Sciatic nerve (tissue), 2 donors: ENCODE measurements around the gene HOXB9. TPM values are rescaled to one million over a fixed set of nuclear protein-coding genes. Genes with fewer than 3 reads are reported as not detected.

Experiments used
- ATAC-seq: fragments of 200-7000 bp; cut with Tn5 transposase; one replicate; pipeline ENCODE4 v1.9.1; 2020; ENCODE audit warnings: mild to moderate bottlenecking, moderate library complexity
- DNase-seq: peaks from one replicate; pipeline ENCODE4 v3.0.0-alpha.2; 2020; ENCODE audit warnings: low spot score
- intact Hi-C: fragments of 100-400 bp; cut with DNase I; formaldehyde crosslinking; loops from one replicate; pipeline ENCODE4 v1.14.2; 2022
- total RNA-seq: library from RNA; stranded (reverse); fragmentation: NEBNext Ultra II Directional; extraction: Animal tissue kit (Norgen Biotek cat#: 25700); gene quantifications from one replicate; pipeline ENCODE4 v1.2.1, GENCODE V29; 2021
- donor health status: DM: no; HTN: no; CAD: no.
- donor health status: DM: no; HTN: no; CAD: no.

Gene HOXB9
- total RNA-seq, 1 donor from 2014 or later = 0.18 TPM

DNA sequence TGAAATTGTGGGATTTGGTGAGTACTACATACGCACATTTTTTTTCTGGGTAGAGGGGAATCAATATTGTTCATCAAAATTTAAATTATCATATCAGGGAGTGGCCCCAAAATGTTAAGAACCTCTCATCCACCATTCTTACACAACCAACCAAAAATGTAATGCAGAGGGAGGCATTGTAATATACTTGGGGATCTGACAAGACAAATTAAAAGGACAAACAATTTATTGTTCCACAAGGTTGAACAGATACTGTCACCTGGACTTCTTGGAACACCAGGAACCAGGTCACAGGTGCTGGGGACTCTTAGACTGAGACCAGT lies 14.7 kb upstream of the HOXB9 start:
- no peak for ATAC-seq
- DNase-seq = no peak
- intact Hi-C loops = no loop called here

DNA sequence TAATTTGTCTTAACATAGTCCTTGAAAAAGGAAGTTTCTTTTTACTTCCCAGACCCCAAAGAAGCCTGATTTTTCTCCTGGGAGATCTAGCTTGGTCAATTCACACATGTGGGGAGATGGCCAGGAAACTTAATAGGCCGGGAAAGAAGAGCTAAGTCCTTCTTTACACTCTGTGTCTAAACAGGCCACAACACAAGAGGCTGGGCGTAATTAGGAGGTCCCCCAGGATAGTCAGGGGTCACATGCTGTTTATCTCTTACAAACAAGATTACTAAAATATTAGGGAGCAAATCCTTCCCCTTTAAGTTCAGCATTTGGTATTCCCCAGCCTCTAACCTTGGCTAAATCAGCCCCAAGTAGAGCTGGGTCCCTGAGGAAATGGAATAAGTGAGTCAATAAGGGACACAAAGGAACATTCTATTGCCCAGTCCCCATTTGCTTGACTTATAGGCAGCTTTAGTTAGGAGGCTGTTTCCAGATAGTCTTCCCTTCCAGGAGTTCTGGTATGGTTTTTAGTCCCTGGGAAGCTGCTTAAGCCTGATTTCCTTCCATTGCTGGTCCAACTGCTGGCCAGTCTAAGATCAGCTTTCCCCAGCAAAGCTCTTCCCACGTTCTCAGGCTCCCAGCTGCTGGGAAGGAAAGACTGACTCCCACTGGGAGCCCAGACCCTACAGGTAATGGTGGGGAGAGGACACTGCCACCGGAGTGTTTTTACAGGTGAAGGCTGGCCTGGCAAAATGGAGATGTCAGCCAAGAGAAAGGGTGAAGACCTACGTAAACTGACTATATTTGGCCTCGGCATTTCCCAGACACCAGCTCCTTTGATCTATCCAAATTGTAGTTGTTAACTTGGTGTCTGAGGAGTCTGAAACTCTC lies 14.1 kb upstream of the HOXB9 start:
- DNase-seq (no peak), ATAC-seq (no peak)
- intact Hi-C loops = no loop called here

DNA sequence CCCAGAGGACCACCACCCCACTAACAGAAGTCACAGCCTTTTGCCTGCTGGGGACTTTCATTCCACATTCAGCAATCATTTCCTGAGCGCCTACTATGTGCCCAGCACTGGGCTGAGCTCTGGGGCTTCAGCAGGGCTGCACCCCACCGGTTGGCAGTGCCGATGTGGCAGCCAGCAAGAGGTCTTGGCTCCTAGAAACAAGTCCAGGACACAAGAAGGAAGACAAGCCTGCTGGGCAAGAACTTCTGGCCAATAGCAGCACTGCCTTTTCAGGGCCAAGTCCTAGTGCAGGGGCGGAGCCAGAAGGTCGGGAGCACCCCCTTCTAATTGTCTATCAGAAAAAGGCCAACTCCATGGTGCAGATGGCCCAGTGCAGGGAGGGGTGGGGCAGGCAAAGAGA lies 13.0 kb upstream of the HOXB9 start:
- DNase-seq (no peak), ATAC-seq (no peak)
- intact Hi-C loops = no loop called here

GRCh38 chr17:48637323-48638260 lies 11.4 kb upstream of the HOXB9 start:
- ATAC-seq = no peak
- DNase-seq = no peak
- intact Hi-C loops = no loop called here

- peak; percentile 60 for ATAC-seq
- intact Hi-C loops = no loop called here
- DNase-seq = peak; percentile 82
These were observed 10.2 kb upstream of the HOXB9 start for GRCh38 chr17:48636177-48637018.

DNA sequence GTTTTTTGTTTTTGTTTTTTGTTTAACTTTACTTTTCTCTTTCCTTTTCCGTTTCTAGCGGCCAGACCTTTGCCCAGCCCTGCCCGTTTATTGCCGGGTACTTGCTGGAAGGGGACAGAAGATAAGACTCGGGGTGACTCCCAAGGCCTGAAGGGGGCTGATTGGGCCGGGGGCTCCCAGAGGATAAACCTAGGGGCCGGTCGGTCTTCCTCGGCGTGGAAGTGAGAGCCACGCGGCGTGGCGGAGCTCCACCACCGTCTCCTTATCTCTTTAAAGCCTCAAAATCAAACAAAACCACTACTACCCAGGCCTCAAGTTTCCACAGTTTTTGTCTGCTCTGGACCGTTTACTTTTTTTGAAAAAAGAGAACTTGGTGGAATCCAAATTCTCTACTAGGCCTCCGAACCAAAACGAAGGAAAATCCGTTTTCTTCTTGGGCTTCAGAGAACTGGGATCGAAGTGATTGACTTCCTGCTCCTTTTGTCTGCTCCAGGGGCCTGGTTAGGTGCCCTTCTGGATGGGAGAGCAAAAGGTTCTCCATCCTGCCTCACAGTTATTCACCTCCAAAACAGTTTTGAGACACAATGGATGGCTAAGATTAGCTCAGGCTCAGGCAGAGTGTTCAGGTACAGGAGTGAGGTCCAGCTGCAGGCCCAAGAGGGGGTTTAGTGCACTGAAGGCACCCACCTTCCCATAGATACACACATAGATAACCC lies 8.5 kb upstream of the HOXB9 start:
- ATAC-seq (no peak), DNase-seq (peak; percentile 44)
- intact Hi-C loops = no loop called here

DNA sequence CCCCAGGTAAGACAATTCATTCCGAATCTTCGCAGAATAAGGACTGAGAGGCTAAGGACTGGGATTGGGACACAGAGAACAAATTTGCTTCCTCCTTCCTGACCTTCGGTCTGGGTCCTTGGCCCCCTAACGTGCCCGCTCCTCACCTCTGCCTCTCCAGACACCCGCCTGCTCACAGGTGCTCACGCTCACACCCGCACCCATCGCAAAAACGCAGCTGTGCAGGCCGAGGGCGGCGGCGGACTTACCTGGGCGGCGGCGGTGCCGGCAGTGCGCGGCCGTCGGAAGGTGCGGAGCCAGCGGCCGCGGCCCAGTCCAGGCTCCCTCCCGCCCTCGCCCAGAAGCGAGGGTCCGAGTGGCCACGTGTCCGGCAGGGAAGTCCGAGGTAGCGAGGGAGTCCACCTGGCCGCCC lies 7.1 kb upstream of the HOXB9 start:
- intact Hi-C loops = no loop called here
- ATAC-seq (no peak), DNase-seq (peak; percentile 46)

- intact Hi-C loops = no loop called here
- peak; percentile 4 for DNase-seq
- no peak for ATAC-seq
These were observed 6.6 kb upstream of the HOXB9 start for GRCh38 chr17:48632579-48633265.

DNA sequence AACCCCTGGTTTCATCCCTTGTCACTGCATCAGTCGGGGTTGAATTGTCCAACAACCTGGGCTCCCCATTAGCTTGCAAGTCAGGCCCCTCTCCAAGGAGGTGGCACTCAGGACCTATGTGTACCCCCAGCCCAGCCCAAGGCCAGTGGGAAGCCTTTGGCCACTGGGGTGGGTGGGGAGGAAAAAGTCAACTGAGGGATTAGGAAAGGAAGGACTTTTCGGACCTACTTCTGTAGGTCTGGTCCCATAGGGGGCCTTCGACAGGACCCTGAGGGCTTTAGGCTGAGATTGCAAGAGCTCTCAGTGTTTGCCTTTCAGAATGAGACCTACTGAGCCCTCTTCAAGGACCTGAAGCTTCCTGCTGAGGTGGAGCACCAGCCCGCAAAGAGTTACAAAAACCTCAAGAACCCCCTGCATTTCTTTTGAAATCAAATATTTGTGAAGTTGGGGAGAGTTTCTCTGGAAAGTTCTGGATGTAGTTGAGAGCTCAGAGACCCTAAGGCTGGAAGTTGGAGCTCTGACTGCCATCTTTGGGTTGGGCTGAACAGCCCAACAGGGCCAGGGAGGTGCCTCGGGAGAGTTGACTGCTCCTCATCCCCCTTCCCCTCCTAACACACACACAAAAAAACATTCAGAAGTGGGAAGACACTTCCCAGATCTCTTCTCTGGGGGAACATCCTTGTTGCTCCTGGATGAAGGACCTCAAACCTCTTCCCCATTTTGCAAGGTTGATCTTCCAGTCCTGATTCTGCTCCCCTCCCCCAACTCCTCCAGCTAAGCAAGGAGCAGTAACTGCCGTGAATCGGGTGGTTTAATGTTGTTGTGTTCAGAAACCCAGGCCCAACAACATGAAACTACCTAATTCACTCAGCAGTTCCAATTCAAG lies 5.8 kb upstream of the HOXB9 start:
- no peak for ATAC-seq
- peak; percentile 17 for DNase-seq
- intact Hi-C loops = no loop called here

DNA sequence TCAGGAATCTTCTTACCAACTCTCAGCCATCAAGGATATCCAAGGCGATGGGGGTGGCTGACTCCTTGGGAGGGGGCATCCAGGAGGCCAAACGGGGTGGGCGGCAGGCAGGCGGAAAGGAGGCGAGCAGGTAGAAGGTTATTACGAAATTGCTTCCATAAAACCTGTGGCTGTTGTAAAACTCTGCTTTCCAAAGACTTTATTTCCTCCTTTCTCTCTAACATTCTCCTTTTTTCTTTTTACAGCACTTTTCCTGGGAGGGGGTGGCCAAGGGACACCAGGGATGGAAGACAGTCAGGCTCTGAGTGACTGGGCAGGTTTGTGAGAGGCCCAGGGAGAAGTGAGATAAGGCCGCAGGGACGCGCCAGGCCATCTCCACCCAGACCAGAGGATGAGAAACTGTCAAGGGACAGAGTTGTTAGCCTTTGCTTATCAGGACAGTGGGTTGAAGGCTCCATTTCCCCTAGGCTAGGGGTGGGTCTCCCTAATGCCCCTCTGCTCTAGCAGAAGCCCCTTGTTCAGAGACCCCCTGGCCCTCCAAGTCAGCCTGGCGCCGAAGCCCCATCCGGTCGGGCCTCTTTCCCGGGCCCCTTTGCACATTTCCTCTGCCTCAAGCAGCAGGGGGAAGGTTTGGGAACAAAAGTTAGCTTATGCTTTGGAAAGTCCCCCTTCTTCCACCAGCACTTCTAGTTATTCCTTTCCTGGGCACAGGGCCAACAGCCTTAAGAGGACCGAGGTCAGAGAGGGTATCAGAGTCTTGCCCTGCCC lies 5.0 kb upstream of the HOXB9 start:
- ATAC-seq = no peak
- peak; percentile 48 for DNase-seq
- intact Hi-C loops = no loop called here

DNA sequence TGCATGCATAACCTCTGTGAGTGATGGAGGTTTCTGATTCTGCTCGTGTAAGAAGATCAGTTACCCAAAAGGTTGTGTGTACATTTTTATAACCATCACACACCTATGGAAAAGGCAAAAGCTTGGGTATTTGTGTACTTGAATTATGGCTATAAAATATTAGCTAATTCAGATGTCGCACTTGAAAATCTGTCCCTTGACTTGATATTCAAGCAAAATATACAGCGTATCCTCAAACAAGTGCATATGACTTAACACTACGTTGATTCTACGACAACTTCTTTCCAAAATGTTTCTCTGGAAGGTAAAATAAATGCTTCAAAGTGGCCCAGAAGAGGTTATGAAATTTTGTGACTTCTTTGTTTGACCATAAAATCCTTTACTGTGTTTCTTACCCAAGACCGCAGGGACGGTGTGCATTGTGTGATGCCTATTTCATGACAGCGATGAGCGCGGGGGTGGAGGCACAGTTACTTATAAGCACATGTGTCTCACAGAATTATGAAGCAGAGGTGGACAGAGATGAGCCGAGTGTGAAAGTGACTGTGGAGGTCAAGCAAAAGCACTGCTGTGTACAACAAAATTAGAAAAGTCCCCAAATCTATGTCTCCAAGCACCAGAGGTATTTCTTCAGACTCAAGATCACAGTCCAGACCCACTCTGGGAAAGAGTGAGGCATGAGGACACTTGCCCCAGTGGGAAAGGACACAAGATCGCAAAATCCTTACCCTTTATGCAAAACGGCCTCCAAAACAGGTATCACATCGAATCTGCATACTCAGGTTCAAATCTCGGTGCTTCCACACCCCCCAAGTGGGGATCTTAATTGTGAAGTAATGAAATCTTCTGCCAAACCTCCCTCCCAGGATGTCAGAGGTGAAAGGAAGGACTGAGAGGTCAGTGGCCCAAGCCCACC lies 4.1 kb upstream of the HOXB9 start:
- DNase-seq (peak; percentile 19), ATAC-seq (no peak)
- intact Hi-C loops = no loop called here

DNA sequence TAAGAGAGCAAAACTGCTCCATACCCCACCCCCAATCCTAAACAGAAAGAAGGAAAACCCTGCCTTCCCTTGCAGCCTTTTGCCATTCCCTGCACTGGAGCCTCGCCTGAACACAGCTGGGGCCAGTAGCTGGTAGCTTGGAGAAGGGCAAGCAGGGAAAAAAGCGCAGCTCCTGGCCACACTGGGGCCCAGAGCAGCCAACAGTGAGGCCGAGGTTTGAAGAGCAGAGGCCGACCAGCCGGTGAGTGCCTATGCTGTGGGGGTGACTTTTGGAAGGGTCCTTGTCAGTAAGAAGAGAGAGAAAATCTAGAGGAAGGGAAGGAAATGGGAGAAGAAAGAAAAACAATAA lies 3.2 kb upstream of the HOXB9 start:
- no peak for ATAC-seq
- intact Hi-C loops = no loop called here
- DNase-seq = no peak

- DNase-seq = peak; percentile 39
- intact Hi-C loops = no loop called here
These were observed 2.7 kb upstream of the HOXB9 start for GRCh38 chr17:48628649-48629410.

GRCh38 chr17:48627623-48628521 lies 1.7 kb upstream of the HOXB9 start:
- ATAC-seq (no peak), DNase-seq (peak; percentile 14)
- intact Hi-C loops = no loop called here

More at GRCh38 chr17:48628649-48629410, 2.7 kb upstream of the HOXB9 start:
- peak; percentile 26 for ATAC-seq
